Fibroblast of pulmonary artery (primary cell): ENCODE measurements around the gene MARCO.

Source experiments
- DNase-seq: peaks from one replicate; pipeline ENCODE4 v3.0.0-alpha.2; 2010; ENCODE audit warnings: low read depth
- H3K4me3 ChIP-seq: replicated peaks from 2 replicates; pipeline ENCODE4 v1.5.1; 2011; ENCODE audit warnings: low read depth, mild to moderate bottlenecking, control low read depth, low read length, moderate library complexity
- TF ChIP-seq, protein P1 (sequence below): IDR thresholded peaks from 2 replicates; pipeline ENCODE4 v1.5.1; 2011; ENCODE audit warnings: mild to moderate bottlenecking, control low read depth, low read length, inconsistent platforms; ENCODE audit errors: missing control alignments

Gene MARCO

DNA sequence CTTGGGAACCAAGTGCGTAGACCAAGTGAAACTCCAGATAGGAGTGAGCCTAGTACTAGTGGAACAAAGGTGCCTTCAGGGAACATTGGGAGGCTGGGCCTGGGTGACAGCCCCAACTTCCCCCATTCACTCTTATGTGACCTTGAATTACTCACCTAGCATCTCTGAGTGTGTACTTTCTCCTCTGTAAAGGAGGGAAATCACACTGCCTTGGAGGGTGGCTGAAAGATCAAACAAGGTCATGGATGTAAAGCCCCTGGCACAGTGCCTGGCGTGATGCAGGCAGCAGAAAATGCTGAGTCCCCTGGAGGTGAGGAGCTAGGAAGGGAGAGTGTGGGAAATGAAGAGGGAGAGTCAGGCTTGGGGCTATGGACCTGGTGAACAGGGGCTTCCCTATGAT is 45.9 kb downstream of the MARCO start:
- H3K4me3 ChIP-seq, result no peak overlapping the region
- TF ChIP-seq, protein P1, sequence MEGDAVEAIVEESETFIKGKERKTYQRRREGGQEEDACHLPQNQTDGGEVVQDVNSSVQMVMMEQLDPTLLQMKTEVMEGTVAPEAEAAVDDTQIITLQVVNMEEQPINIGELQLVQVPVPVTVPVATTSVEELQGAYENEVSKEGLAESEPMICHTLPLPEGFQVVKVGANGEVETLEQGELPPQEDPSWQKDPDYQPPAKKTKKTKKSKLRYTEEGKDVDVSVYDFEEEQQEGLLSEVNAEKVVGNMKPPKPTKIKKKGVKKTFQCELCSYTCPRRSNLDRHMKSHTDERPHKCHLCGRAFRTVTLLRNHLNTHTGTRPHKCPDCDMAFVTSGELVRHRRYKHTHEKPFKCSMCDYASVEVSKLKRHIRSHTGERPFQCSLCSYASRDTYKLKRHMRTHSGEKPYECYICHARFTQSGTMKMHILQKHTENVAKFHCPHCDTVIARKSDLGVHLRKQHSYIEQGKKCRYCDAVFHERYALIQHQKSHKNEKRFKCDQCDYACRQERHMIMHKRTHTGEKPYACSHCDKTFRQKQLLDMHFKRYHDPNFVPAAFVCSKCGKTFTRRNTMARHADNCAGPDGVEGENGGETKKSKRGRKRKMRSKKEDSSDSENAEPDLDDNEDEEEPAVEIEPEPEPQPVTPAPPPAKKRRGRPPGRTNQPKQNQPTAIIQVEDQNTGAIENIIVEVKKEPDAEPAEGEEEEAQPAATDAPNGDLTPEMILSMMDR, result no peak
- no peak for DNase-seq

DNA sequence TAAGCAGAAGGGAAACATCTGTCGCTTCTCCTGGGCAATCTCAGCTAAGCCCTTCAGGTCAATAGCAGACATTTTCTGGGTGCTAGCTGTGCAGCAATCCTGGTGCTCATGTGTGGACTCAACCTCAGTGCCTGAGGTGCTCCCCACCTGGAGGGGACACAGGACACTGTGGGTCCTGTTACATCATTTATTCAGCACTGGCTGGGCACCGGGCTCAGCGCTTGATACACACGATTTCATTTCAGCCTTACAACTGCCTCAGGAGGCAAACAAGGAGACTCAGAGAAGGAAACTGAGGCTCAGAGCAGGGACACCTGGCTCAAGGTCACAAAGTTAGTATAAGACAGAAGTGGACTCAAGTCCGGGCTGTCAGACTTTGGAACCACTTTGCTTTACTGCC is 46.7 kb downstream of the MARCO start:
- H3K4me3 ChIP-seq, result no peak overlapping the region
- TF ChIP-seq, protein P1, result no peak
- DNase-seq, result no peak

DNA sequence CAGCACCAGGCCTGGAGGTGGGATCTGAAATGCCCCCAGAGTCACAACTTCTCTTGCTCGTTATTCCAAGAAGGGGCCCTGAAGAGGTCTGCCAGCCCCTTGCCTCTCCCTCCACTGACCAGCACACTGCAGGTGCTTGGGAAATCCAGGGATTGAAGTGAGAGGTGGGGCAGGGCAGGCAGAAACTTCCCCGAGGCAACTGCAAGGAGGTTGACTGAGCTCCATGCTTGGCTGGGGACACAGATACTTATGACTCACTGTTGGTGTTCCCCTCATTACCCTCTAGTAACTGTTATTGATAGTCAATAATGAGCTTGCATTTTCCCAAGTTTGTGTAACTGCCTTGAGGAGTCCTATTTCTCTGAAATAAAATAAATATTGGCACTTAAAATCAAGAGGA is 47.5 kb downstream of the MARCO start:
- no peak overlapping the region for H3K4me3 ChIP-seq
- DNase-seq, result no peak
- TF ChIP-seq, protein P1, result no peak

DNA sequence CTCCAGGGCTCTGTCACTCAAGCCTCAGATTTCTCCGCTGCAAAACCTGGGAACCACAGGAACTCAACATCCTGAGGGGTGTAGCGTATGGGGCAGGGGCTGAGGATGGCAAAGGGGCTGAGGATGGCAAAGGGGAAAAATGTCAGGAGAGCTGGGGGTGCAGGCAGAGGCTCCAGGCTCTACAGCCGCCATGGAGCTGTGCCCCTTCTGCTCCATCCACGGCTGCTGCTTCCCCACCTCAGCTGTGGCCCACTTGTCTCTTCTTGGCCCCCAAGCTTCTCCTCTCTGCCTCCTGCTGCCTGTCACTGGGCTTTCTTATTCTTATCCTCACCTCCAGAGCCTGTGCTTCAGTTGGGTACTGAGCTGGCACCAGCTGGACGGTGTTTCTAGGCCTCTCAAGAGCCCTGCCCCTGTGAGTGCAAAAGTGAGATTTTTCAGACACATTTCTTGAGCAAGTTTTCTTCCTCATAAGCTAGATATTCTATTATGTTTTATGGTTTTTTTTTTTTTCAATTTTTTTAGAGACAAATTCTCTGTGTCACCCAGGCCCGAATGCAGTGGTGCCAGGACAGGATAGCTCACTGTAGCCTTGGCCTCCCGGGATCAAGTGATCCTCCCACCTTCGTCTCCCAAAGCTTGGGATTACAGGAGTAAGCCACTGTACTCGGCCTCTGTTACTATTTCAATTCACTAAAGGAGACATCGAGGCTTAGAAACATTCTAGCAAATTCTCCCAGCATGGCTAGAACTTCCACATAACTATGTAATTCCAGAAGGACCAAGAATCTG is 49.0 kb downstream of the MARCO start:
- no peak for DNase-seq
- H3K4me3 ChIP-seq, result no peak overlapping the region
- TF ChIP-seq, protein P1, result no peak

DNA sequence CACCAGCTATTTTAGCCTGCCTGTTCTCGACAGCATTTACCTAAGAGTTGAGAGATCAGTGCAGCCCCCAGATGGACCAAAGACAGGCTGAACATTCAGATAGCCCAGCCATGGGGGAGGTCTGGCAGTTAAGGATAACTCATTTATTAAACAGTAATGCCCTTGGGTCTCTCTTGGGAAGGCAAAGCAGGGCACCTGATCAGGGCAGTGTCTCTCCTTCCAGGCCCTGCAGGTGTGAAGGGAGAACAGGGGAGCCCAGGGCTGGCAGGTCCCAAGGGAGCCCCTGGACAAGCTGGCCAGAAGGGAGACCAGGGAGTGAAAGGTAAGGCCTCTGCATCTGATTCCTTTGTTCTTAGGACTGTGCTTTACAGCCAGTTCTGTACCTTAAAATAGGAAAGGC is 49.6 kb downstream of the MARCO start:
- H3K4me3 ChIP-seq, result no peak overlapping the region
- no peak for DNase-seq
- TF ChIP-seq, protein P1, result no peak

DNA sequence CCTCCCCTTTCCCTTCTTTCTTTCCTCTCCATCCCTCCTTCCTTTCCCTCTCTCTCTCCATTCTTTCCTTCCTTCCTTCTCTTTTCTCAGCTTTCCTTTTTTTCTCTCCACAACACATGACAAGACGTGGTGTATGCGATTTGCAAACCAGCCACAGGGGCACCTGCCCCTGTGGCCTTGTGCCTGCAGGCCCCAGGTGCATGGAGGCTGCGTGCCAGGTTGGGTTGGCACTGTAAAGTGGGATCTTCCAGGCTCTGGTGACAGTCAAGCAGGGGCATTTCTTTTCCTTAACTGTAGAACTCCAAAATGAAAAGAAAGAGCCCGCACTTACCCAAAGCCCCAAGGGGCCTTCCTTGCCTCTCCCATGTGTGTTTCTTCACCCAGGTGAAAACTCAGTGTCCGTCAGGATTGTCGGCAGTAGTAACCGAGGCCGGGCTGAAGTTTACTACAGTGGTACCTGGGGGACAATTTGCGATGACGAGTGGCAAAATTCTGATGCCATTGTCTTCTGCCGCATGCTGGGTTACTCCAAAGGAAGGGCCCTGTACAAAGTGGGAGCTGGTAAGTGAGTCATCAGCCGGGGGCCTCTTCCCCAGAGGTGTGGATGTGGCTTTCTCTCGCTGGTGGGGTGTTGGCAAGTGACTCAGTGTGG is 50.9 kb downstream of the MARCO start:
- TF ChIP-seq, protein P1, result no peak
- H3K4me3 ChIP-seq, result no peak overlapping the region
- no peak for DNase-seq
